HEK293T (cell line): ENCODE data around the gene PSMD3.

Experiments used
- BHLHE40 ChIP-seq: fragments of 450-650 bp; IDR thresholded peaks from 2 replicates; pipeline ENCODE4 v1.6.1; 2016; ENCODE audit warnings: mild to moderate bottlenecking, moderate library complexity, borderline replicate concordance
- ELF4 ChIP-seq: fragments of 450-650 bp; IDR thresholded peaks from 2 replicates; pipeline ENCODE4 v1.6.1; 2017; ENCODE audit warnings: antibody characterized with exemption
- FOXA1 ChIP-seq: fragments of 450-650 bp; IDR thresholded peaks from 2 replicates; pipeline ENCODE4 v1.6.1; 2016; ENCODE audit warnings: mild to moderate bottlenecking
- FOXK2 ChIP-seq: fragments of 450-650 bp; IDR thresholded peaks from 2 replicates; pipeline ENCODE4 v1.6.1; 2016; ENCODE audit warnings: mild to moderate bottlenecking
- FOXM1 ChIP-seq: fragments of 450-650 bp; IDR thresholded peaks from 2 replicates; pipeline ENCODE4 v1.6.1; 2017; ENCODE audit warnings: mild to moderate bottlenecking, borderline replicate concordance
- HDGF ChIP-seq: fragments of 450-650 bp; IDR thresholded peaks from 2 replicates; pipeline ENCODE4 v1.6.1; 2017; ENCODE audit warnings: antibody characterized with exemption, borderline replicate concordance
- L3MBTL2 ChIP-seq: fragments of 450-650 bp; conservative IDR thresholded peaks from 2 replicates; pipeline ENCODE4 v1.6.1; 2016; ENCODE audit warnings: mild to moderate bottlenecking
- LEF1 ChIP-seq: fragments of 450-650 bp; IDR thresholded peaks from 2 replicates; pipeline ENCODE4 v1.6.1; 2017; ENCODE audit warnings: mild to moderate bottlenecking, borderline replicate concordance
- NFRKB ChIP-seq: fragments of 450-650 bp; IDR thresholded peaks from 2 replicates; pipeline ENCODE4 v1.6.1; 2016; ENCODE audit warnings: mild to moderate bottlenecking, moderate library complexity
- PKNOX1 ChIP-seq: fragments of 450-650 bp; IDR thresholded peaks from 2 replicates; pipeline ENCODE4 v1.6.1; 2016
- SP1 ChIP-seq: fragments of 450-650 bp; IDR thresholded peaks from 2 replicates; pipeline ENCODE4 v1.6.1; 2017
- SUZ12 ChIP-seq: fragments of 450-650 bp; IDR thresholded peaks from 2 replicates; pipeline ENCODE4 v1.6.1; 2016; ENCODE audit warnings: mild to moderate bottlenecking
- TARDBP ChIP-seq: fragments of 450-650 bp; IDR thresholded peaks from 2 replicates; pipeline ENCODE4 v1.6.1; 2016
- ZNF384 ChIP-seq: fragments of 450-650 bp; IDR thresholded peaks from 2 replicates; pipeline ENCODE4 v1.6.1; 2016

- TF ChIP-seq FOXK2 (no peak), BHLHE40 (no peak), L3MBTL2 (no peak), TARDBP (no peak), PKNOX1 (no peak), SP1 (no peak), NFRKB (no peak), LEF1 (no peak), FOXM1 (no peak), SUZ12 (no peak), HDGF (no peak), ZNF384 (no peak), FOXA1 (no peak), ELF4 (no peak)
Observed at GRCh38 chr17:40021451-40021971, 40.9 kb downstream of the PSMD3 start.
